ENCODE results near the gene WBP2NL. TPM values are rescaled to one million over a fixed set of nuclear protein-coding genes. Genes with fewer than 3 reads are reported as not detected.
A peak's percentile ranks its signal among the peaks of the same experiment; 100 is the strongest.

WBP2NL gene
- total and polyA plus RNA-seq, 2 donors (not counting 1 experiment from before 2014, with no cell fraction given), result 1.6 to 10.4 TPM

- intact Hi-C loops (cut with micrococcal nuclease), result loop anchor here (2.0 kb wide), 1 partner anchor 791 kb away; the partner anchor contains the start of gene RANGAP1
- Histone ChIP-seq H3K79me2 (ENCODE audit: control insufficient read depth, insufficient read depth, low read length) (peaks cover 32% of the 10 kb centered on the region), H3K4me3 (ENCODE audit: control extremely low read depth in 1 of 5, extremely low read depth in 1 of 5, insufficient read depth in 1 of 5, low read depth in 2 of 5, low read length in 4 of 5) (no peak overlapping the region), H2AFZ (ENCODE audit: insufficient read depth, low read depth, low read length, poor library complexity, severe bottlenecking) (no peak overlapping the region), H3K4me2 (replicated peaks; ENCODE audit: low read depth, low read length, poor library complexity, severe bottlenecking) (no peak overlapping the region), H4K20me1 (ENCODE audit: control insufficient read depth, insufficient read depth, low read length, poor library complexity, severe bottlenecking) (no peaks in the 10 kb centered on the region), H3K36me3 (replicated peaks in 1 of 2; ENCODE audit: control extremely low read depth in 1 of 2, control insufficient read depth in 1 of 2, extremely low read depth in 1 of 2, insufficient read depth in 2 of 2, low read length in 1 of 2) (peaks cover 0 to 9% of the 10 kb centered on the region in 2 experiments), H3K9me3 (ENCODE audit: control extremely low read depth in 1 of 3, control insufficient read depth in 2 of 3, insufficient read depth in 1 of 3, low read length in 2 of 3) (no peaks in the 10 kb centered on the region), H3K27me3 (replicated peaks in 1 of 4; ENCODE audit: control extremely low read depth in 1 of 4, control insufficient read depth in 3 of 4, insufficient read depth in 4 of 4, low read length in 3 of 4) (no peaks in the 10 kb centered on the region), H3K27ac (ENCODE audit: low read length in 2 of 2) (no peak overlapping the region), H3K9ac (ENCODE audit: low read length) (no peak overlapping the region), H3K4me1 (ENCODE audit: control insufficient read depth in 2 of 2, insufficient read depth in 2 of 2, low read length in 2 of 2) (peaks cover 26 to 42% of the 10 kb centered on the region in 2 donors)
- peaks cover 46% of the 10 kb centered on the region for H3K4me1 Mint-ChIP-seq
- 93% methylated on average over 21 of the region's 21 CpGs for WGBS (ENCODE audit: insufficient coverage)
- ChIA-PET POLR2A (interaction anchor here (4.0 kb wide), 1 partner anchor 13 kb away, joined by 45 read pairs; the partner anchor contains the start of gene NDUFA6), CTCF (interaction anchor here (2.7 to 4.0 kb wide), 2 partner anchors 13 to 110 kb away, joined by 9 to 41 read pairs; partner anchors contain the start of gene NDUFA6)
- no peak for TF ChIP-seq CTCF (IDR thresholded peaks at IDR 0.05)
- no peak for TF ChIP-seq EZH2 (IDR thresholded peaks at IDR 0.05; ENCODE audit: borderline replicate concordance, insufficient read depth, low read depth, low read length, poor library complexity, severe bottlenecking)
- DNase-seq (no peak), ATAC-seq (ENCODE audit: low read depth) (no peak)
- H3K27ac Mint-ChIP-seq, result peak overlapping the region; percentile 6
- H3K9me3 Mint-ChIP-seq (ENCODE audit: insufficient read depth), result no peaks in the 10 kb centered on the region
- no peaks in the 10 kb centered on the region for H3K27me3 Mint-ChIP-seq
- no peak overlapping the region for H3K4me3 Mint-ChIP-seq
Measured at GRCh38 chr22:42077486-42078125, 79.0 kb downstream of the WBP2NL start.

Small RNAs within 50 kb of the gene (small RNA-seq; reads per million reads assigned to genes)
- gene SNORD13P1 (ENCODE audit: insufficient read length, low read depth, low replicate concordance), result not detected

Other genes with a start within 250 kb of the WBP2NL start
- gene CCDC134, start 198.1 kb upstream of the WBP2NL start, total RNA-seq, result 17.4 and 18.1 TPM in 2 replicates
- gene CCDC134, start 198.1 kb upstream of the WBP2NL start, polyA plus RNA-seq, result 4.4 and 5.0 TPM in 2 replicates
- 287 and 304 TPM in 2 replicates for gene SREBF2, start 165.7 kb upstream of the WBP2NL start, total RNA-seq
- 106 and 116 TPM in 2 replicates for gene SREBF2, start 165.7 kb upstream of the WBP2NL start, polyA plus RNA-seq
- 46.5 and 54.1 TPM in 2 replicates for gene SHISA8, start 83.7 kb upstream of the WBP2NL start, total RNA-seq
- gene SHISA8, start 83.7 kb upstream of the WBP2NL start, polyA plus RNA-seq, result 5.1 and 22.4 TPM in 2 replicates
- gene TNFRSF13C, start 72.0 kb upstream of the WBP2NL start, total RNA-seq, result 646 and 651 TPM in 2 replicates
- 221 and 227 TPM in 2 replicates for gene TNFRSF13C, start 72.0 kb upstream of the WBP2NL start, polyA plus RNA-seq
- 26.0 and 30.7 TPM in 2 replicates for gene CENPM, start 51.6 kb upstream of the WBP2NL start, total RNA-seq
- 34.4 and 43.8 TPM in 2 replicates for gene CENPM, start 51.6 kb upstream of the WBP2NL start, polyA plus RNA-seq
- gene SEPTIN3, start 29.3 kb upstream of the WBP2NL start, total RNA-seq, result 0.29 and 0.39 TPM in 2 replicates
- gene SEPTIN3, start 29.3 kb upstream of the WBP2NL start, polyA plus RNA-seq, result 0.06 and 0.14 TPM in 2 replicates
- gene NAGA, start 72.0 kb downstream of the WBP2NL start, total RNA-seq, result 20.2 and 21.0 TPM in 2 replicates
- gene NAGA, start 72.0 kb downstream of the WBP2NL start, polyA plus RNA-seq, result 7.0 and 13.2 TPM in 2 replicates
- 3.2 and 3.8 TPM in 2 replicates for gene PHETA2, start 75.5 kb downstream of the WBP2NL start, total RNA-seq
- gene PHETA2, start 75.5 kb downstream of the WBP2NL start, polyA plus RNA-seq, result 1.1 TPM in 2 replicates
- 133 and 140 TPM in 2 replicates for gene SMDT1, start 80.9 kb downstream of the WBP2NL start, total RNA-seq
- 79.0 and 122 TPM in 2 replicates for gene SMDT1, start 80.9 kb downstream of the WBP2NL start, polyA plus RNA-seq
- 47.8 and 51.5 TPM in 2 replicates for gene NDUFA6, start 92.0 kb downstream of the WBP2NL start, total RNA-seq
- 26.2 and 49.0 TPM in 2 replicates for gene NDUFA6, start 92.0 kb downstream of the WBP2NL start, polyA plus RNA-seq
- gene CYP2D6, start 132.0 kb downstream of the WBP2NL start, total RNA-seq, result 3.9 TPM in 2 replicates
- gene CYP2D6, start 132.0 kb downstream of the WBP2NL start, polyA plus RNA-seq, result 3.1 and 7.4 TPM in 2 replicates

Measured in B cell (primary cell).